GM18498 (cell line): ENCODE data around the gene AGK.
A peak's percentile ranks its signal among the peaks of the same experiment; 100 is the strongest.

Experiments
- ATAC-seq: cut with Tn5 transposase; IDR thresholded peaks from one replicate; pipeline ENCODE4 v1.9.1; 2021; ENCODE audit warnings: mild to moderate bottlenecking, moderate library complexity; ENCODE audit not compliant: unreplicated experiment

Gene AGK, protein sequence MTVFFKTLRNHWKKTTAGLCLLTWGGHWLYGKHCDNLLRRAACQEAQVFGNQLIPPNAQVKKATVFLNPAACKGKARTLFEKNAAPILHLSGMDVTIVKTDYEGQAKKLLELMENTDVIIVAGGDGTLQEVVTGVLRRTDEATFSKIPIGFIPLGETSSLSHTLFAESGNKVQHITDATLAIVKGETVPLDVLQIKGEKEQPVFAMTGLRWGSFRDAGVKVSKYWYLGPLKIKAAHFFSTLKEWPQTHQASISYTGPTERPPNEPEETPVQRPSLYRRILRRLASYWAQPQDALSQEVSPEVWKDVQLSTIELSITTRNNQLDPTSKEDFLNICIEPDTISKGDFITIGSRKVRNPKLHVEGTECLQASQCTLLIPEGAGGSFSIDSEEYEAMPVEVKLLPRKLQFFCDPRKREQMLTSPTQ

DNA sequence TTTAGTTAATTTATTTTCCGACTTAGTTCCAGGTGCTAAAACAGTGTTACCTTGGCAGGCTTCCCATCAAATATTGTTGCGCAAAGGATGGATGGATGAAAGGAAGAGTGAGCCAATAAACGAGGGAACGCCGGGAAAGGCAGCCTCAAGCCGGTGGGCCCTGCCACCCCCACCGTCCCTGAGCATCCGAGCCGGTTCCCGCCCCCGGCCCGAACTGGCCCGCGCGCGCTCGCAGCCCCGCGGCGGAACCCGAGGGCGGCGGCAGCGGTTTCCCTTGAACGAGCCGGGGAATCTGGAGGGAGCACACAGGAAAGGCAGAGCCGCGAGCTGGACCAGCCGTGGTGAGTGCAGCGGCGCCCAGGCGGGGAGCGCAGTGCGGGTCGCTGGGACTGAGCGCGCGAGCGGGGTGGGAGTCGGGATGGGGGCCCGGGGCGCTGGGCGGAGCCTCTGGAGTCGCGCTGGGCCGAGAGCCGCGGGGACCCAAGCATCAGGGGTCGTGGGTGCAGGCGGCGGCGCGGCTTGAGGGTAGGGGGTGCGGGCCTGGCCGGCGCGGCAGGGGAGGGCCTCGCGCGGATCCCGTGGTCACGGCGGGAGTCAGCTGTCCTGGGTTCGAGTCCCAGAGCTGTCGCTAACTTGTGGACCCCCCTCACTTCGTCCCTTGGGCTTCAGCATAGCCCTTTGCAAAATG lies at the start of gene AGK:
Gene AGK (plus strand): TSS at position 317 of the 688 bp plus-strand sequence. CDS start 4,057 bp downstream, outside the sequence.
- peak; percentile 97 for ATAC-seq

DNA sequence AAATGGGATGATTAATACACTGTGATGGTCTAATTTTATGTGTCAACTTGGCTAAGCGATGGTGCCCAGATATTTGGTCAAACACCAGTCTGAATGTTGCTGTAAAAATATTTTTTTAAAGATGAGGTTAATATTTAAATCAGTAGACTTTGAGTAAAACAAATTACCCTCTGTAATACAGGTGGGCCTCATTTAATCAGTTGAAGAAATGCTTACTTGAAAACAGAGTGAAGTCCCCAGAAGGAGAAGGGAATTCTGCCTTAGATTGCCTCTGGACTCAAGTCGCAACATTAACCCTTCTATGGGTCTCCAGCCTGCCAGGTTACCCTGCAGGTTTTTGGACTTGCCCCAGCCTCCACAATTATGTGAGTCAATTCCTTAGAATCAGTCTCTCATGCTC lies 49.8 kb upstream of the AGK start:
- ATAC-seq: no peak

DNA sequence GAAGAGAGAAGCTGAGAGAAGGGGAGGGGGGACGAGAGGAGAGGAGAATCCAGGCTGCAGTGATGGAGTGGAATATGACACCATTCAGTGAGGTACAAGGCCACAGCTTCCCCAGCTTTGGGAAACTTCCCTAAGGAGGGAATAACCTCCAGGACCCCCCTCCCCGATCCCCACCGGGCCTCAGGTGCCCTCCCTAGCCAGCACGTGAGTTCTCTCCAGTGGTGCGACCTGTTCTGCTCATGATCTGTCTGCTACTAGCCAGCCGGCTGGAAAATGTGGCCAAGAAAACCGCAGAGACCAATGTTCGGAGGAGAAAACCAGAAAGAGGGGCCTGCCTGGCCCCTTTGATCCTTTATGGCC lies 39.9 kb upstream of the AGK start:
- no peak for ATAC-seq

DNA sequence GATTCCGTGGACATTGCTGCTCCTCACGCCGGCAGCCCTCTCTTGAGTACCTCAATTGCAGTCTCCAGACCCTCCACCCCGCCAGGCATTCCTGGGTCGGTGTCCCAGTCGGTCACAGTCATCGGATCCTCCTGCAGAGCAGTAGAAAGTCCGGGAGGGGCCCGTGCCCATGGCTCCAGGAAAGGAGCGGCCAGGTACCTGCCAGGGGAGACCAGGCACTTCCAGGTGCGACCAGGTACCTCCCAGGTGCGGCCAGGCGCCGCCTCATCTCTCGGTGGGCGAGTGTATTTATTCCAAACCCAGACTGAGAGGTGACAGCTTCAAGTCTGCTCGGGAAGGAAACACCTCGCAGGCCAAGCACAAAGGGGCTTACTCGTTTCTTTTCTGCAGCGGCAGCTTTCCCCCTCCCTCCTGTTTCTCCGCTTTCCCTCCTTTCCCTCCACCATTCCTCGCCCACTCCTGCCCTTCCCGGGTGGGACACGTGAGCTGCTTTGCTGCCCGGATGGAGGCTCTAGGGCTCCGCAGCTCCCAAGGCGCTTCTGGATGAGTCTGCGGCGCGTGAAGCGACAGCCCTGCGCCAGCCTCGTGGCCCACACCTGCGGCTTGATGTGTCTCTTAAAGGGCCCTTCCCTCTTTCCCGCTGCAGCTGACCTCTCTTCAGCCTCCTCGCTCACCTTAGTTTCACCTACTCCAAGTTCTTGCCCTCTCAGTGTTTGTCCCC lies 39.4 kb upstream of the AGK start:
- ATAC-seq: no peak

DNA sequence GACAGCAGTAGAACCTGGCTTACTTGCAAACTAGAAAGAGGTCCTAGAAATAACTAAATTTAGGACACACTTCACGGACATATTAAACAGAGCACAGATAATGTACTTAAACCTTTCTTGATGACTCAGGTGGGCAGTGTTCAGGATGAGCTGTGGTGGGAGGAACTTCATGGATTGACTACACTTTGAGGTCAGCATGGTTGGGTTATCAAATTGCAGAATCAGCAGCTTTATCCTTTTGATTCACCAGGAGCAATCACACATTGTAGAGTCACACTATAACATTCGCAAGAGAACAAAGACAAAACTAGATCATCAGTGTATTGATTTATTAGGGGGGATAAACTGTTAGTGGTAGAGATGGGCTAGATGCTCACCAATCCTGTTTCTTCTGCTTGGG lies 38.6 kb upstream of the AGK start:
- no peak for ATAC-seq

DNA sequence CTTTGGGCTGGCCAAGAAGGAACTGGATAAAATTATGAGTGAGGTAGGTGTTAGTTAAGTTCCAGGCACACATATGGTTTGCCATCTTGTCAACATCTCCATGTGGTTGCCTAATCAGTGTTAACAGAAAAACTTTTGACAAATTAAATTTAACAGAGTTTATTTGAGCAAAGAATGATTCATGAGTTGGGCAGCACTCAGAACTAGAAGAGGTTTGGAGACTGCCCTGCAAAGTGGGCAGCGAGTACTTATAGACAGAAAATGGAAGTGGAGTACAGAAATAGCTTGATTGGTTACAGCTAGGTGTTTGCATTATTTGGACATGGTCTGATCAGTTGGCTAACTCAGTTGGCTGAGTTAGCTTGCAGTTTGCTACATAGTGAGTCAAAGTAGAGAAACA lies 37.5 kb upstream of the AGK start:
- ATAC-seq: no peak

DNA sequence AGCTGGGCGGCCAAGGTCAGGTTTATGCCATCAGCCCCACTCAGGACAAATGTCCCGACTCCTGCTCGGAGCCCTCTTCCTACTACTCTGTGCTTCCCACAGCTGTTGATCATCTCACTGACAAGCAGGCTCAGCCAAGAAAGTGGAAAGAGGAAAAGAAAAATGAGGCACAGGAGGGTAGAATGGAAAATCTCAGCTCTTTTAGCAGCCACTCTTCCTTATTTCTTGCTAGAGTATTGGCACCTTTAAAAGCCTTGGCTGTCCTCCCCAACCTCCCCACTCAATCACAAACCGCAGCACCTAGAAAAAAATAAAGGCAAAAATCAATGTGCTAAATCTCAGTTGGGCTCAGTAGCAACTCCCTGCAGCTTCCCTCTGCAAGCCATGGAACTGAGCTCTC lies 35.3 kb upstream of the AGK start:
- no peak for ATAC-seq

DNA sequence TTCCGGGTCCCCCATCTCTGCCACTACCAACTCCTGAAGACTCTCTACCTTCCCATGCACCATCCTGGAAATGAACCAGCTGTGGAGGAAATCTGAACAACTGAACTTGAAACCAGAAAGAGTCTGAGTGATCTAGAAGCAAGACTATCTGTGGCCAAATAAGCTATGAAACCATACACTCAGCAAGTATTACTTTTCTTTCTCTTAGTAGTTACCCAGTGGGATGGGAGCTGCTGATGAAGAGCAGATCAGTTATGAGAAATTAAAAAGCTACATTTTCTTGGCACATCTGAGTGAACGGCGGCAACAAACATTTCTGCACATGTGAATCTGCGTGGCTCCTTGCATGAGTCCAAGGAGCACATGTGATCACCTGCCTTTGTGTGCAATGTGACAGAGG lies 31.6 kb upstream of the AGK start:
- ATAC-seq: peak; percentile 44

DNA sequence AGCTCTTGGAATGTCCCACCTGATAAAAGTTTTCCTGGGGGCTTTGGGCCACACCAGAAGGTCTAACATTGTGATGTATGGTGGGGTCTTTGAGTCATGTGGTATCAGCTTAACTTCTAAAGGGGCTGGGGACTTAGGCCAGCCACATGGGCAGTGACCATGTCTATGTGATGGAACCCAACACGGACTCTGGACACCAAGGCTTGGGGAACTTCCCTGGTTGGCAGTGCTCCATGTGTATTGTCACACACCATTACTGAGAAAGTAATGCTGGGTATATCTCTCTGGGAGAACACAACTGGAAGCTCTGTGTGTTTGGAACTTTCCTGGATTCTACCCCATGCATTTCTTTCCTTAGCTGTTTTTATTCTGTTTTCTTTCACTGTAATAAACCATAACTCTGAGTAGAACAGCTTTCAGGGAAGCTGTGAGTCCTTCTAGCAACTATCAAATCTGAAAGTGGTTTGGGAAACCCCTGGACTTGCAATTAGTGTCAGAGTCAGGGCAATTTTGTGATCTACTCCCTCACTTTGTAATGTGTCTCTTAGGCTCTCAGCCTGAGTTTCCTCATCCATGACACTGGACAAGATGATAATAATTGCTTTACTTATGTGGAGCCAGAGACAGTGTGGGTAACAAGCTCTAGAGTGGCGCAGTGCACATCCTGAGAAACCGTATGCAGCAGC lies 28.4 kb upstream of the AGK start:
- no peak for ATAC-seq

DNA sequence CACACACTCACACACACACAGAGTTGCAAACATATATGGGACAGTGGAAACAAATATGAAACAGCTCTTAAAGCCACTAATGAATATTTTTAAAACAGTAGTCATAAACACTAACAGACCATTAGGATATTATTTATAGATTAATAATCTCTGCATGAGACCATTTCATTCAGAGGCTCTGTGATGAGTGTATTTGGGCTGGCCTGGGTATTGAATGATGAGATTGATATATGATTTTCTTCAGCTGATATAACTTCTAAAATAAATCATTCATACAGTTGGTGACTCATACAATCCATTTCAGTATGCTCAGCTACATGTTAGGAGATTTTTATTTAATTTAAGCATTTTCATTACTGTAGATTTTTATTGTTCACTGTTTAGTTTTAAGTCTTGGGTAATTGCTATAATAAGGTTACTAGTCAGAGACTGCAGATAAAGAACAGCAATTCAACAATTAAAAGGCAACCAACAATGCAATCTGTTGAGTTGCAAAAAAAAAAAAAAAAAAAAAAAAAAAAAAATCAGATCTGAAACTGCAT lies 25.2 kb upstream of the AGK start:
- ATAC-seq: no peak

DNA sequence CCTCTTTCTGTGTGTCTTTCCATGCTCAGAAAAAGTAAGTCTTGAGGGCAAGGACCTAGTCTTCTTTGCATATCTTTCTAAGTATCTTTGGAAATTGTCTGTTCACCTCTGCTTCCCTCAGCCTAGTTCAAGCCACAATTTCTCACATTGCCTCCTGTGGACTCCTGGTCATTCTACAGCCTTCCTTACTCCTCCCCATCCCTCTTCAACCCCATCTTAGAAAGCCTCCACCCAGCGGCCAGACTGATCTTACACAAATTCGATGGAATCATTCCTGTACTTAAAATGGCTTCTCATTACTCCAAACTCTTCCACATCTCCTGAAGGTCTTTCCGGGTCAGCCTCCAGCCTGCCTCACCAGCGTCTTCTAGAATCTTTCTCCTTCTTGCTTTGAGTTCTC lies 24.1 kb upstream of the AGK start:
- no peak for ATAC-seq

DNA sequence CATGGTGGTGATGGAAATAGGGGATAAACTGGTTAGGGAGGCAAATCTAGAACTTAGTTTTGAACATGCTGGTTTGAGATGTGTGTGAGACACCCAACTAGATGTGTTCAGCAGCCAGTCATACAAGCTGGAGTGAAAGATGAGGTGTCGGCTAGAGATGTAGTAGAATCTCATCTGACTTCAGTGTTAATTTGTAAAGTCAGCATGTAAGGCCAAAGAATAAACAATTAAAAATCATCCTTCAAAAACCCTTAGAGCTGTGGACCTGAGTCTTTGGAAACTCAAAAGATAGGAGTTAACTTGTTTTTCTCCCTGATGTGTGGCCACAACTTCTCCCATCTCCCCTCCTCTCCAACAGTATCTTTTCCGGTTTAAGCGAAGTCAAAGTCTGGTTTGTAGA lies 22.8 kb upstream of the AGK start:
- no peak for ATAC-seq

DNA sequence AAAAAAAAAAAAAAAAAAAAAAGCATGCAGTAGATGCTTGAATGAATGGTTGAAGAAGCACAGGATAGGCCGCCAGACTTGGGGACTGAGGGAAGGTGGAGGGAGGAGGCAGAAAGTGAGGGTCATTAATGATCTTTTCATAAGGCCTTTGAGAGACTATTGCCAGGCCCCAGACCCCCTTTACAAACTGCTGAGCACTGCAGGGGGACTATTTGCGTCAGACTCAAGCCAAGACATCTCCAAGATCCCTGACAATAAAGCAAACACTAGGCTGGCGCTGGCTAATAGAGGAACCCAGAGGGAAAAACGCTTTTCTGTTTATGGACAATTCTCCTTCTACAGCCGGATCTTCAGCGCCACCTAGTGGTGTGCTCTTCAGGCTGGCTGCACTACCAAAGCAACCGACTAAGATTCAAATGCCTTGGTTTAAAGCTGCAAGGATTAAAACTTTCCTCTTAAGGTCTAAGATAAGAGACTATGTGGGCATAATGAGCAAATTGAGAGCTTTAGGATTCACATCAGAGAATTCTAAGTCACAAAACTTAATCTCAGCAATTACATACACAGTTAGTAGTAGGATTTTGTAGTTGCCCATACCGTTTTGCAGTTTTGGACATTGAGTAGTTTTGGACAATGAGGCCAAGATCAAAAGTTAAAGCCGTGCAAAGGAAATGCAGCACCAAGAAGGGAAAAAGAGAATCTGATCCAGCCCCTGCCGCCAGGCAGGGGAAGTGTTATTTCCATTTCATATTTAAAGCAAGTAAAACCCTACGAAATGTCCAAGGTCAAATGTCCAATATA lies 17.9 kb upstream of the AGK start:
- peak; percentile 71 for ATAC-seq

DNA sequence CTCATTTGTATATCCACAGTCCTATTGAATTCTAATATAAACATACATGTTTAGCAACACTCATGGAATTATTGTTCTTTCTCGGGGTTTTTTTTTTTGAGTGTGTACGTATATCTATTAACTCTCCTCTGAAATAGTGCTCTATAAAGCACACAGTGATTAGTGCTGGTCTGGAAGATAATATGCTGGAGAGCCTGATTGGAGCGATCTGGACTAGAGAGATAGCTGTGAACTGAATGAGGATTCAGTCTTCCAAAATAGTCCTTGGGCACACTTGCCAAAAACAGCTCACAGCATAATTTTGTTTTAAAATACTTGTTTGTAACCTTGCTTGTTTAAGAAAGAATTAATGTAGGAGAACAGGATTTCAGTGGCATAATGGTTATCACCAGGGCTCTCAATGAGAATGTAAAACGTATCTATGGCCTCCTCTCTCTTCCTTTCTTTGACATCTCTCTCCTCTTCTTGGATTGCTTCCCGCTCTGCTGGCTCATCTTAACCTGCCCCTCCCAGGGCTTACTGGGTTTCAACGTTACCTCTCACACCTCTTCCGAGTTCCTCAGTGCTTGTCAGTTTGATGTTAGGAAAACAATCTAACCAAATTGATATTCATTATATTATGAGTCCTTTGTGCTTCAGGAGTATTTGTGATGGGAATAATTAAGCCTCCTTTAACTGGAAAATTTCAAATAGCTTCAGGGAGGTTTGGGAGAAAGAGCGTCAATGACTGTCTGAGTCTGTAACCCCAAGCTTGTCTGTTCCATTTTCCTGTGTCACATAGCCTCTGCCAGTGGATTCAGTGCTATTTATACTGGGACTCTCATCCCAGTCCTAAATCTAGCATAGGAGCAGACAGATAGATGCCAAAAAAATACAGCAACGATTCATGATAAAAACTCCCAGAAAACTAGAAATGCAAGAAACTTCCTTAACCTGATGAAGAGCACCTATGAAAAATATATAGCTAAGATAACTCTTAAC lies 16.2 kb upstream of the AGK start:
- ATAC-seq: no peak

DNA sequence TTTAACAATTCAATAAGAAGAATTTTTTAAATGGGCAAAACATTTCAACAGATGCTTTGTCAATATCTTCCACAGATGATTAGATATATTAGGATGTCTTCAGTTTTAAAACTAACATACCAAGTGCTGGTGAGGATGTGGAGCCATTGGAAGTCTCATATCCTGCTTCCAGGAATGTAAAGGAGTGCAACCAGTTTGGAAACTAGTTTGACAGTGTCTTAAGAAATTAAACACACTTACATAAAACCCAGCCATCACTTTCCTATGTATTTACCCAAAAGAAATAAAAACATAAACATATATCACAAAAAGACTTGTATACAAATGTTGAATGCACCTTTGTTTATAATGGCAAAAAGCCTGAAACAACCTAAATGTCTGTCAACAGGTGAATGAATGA lies 13.3 kb upstream of the AGK start:
- no peak for ATAC-seq

DNA sequence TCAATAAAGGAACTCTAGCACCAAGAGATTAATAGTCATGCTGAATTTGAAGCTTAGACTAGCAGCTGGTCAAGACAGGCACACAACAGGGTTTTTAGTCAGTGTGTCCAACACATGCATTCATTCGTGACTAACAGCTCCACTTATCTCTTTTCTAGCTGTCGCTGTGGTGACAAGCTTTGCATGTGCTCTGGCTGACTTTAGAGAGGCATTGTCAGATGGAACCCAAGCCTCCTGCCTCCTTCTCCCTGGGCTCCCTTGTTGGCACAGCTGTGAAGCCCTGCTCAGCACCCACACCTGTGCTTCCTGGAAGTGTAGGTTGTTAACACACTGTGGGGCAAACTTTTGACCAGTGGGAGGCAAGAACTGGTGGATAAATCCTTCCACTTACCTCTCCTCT lies 9.8 kb upstream of the AGK start:
- ATAC-seq: no peak

DNA sequence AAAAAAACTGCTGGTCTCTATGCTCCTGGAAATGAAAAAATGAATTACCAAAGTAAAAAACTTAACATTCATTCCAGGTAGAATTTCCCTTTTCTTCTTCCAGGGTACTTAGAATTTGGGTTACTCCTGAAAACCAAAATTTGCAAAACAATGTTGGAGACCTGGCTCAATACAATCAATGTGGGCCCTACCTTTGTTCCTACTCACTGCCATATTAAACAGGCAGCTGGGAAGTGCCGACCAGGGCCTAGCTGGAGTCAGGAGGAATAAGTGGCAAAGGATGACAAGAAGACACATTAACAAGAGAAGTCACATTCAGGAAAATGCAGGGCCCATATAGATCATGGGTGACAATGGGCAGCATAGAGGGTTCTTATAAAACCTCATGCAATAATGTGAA lies 6.4 kb upstream of the AGK start:
- no peak for ATAC-seq

DNA sequence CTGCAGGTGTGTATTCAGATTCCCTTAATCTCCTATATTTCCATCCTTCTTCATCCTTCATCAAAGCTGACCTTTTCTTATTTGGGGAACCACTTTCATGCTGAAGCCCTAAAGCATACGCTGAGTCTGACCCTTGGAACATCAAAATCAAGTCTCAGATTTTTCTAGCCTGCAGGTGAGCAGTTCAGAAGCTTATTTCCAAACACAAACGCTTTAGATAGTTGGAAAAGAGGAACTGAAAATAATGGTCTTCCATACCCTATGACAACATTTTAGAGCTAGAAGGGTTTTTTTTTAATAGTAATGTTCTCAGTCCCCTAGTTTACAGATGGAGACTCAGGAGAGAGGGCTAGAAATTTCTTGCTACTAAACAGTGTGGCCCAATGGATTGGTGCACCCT lies 1.6 kb upstream of the AGK start:
- ATAC-seq: no peak
